ENCODE measurements around the gene ARHGAP22.
"Not testable (repeated sequence)": the region's sequence is repeated elsewhere in the genome, so short reads cannot be mapped to it uniquely, and the experiment has no call there.

The ARHGAP22 gene

GRCh38 chr10:48444861-48445841 lies 159.7 kb downstream of the ARHGAP22 start:
- DNase-seq, result peak; percentile 13

DNA sequence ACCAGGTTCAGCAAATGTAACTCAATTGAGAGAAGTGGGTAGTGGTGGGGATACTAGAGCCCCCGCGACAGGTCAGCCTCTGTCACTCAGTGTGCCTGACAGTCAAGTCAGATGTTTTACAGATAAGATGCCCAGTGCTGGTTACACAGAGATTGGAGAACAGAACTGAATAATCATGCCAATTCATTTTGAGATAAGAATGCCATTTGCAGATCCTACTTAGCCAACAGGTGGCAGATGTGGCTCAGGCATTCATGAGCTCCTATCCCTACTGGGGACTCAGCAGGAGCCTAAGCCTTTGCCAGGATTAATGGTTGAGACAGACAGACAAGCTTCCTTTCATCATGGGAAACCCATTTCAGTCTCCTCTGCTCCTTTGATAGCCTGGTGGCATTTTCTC lies 160.6 kb downstream of the ARHGAP22 start:
- DNase-seq, result peak; percentile 32

DNA sequence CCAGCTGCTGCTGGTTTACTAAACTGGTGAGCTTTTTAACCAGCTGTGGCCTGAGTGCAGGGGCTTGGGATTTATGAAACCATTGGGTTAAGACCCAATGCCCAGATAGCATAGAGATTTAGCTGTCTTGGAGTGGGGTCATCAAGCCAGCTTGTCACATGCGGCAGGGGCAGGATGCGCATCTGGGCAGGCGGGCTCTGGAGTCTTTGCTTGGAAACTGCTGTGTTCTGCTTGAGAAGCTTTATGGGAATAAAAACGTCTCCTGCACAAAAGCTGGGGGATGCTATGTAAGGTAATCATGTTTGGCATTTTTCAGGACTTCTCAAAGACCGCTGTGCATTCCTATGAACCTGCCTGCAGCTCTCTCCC lies 162.1 kb downstream of the ARHGAP22 start:
- DNase-seq, result no peak

GRCh38 chr10:48442090-48442808 lies 162.6 kb downstream of the ARHGAP22 start:
- no peak for DNase-seq

- no peak for DNase-seq
Measured at GRCh38 chr10:48440771-48441170, 164.1 kb downstream of the ARHGAP22 start.

DNA sequence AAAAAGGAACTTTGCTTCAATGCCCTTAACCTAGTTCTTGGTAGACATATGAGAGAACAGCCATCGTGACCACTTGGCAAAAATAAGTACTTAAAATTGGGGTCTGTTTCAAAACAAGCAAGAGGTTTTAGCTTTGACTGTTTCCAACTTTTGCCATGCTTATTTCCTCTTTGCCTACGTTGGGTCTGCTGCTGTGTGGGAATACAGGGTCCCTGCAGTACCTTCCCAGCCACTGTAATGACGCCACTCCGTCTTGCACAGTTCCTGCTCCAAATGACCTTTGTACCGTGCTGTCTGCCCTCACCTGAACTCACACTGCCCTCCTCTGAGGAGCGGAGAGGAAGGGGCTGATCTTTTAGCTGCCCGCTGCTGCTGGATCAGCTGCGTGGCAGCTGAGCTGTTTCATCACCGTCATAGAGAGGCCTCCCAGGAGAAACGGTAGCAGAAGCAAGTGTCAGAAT lies 165.3 kb downstream of the ARHGAP22 start:
- no peak for DNase-seq

GRCh38 chr10:48439031-48439430 lies 165.8 kb downstream of the ARHGAP22 start:
- no peak for DNase-seq

GRCh38 chr10:48437546-48437945 lies 167.3 kb downstream of the ARHGAP22 start:
- no peak for DNase-seq

DNA sequence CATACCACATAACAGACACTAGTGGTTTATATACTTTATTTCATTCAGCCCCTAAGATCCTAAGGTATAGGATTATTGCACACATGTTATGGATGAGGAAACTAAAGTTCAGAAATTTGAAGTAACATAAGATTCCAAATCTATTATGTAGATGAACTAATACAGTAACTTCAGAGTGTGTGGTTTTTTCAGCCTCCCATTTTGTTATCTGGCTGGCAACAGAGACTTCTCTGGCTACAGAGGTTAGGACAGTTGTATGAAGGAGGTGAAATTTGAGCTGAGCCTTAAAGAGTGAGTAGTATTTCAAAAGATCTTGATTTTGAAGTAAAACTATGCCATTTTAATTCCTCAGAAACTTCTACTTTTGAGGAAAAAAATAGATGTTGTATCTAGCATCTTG lies 173.0 kb downstream of the ARHGAP22 start:
- no peak for DNase-seq

- DNase-seq, result no peak
Measured at GRCh38 chr10:48430402-48430993, 174.4 kb downstream of the ARHGAP22 start.

- no peak for DNase-seq
Measured at GRCh38 chr10:48429309-48429708, 175.6 kb downstream of the ARHGAP22 start.

DNA sequence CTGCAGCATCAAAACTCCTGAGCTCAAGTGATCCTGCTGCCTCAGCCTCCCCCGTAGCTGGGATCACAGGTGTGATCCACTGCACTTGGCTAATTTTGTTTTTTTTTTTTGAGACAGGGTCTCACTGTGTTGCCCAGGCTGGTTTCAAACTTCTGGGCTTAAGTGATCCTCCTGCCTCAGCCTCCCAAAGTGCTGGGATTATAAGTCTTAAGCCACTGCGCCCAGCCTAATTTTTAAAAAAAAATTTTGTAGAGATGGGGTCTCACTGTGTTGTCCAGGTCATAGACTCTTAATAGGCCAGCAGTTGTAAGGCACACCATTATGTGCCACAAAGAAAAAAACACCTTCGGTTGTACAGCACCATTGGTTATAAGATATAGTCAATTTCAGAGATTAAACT lies 176.0 kb downstream of the ARHGAP22 start:
- no peak for DNase-seq

- no peak for DNase-seq
Measured at GRCh38 chr10:48423884-48424283, 181.0 kb downstream of the ARHGAP22 start.

- not testable (repeated sequence) for DNase-seq
Measured at GRCh38 chr10:48421862-48422261, 183.0 kb downstream of the ARHGAP22 start.

DNA sequence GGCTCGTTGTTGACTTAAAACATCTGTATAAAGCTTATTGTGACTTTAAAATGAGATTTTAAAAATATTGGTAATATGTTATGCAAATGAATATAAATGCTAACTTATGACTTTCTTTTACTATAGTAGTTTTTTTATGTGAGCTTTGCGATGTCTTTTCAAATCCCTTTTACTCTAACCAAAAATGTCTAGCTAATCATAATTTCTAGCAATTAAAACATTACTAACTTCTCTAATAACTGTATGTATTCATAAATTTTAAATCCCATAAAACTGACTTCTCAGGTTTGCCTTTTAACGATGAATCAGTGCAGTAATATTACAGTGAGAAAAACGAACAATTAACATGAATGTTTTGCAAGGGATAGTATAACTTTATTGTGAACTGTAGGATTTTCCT lies 185.2 kb downstream of the ARHGAP22 start:
- no peak for DNase-seq

DNA sequence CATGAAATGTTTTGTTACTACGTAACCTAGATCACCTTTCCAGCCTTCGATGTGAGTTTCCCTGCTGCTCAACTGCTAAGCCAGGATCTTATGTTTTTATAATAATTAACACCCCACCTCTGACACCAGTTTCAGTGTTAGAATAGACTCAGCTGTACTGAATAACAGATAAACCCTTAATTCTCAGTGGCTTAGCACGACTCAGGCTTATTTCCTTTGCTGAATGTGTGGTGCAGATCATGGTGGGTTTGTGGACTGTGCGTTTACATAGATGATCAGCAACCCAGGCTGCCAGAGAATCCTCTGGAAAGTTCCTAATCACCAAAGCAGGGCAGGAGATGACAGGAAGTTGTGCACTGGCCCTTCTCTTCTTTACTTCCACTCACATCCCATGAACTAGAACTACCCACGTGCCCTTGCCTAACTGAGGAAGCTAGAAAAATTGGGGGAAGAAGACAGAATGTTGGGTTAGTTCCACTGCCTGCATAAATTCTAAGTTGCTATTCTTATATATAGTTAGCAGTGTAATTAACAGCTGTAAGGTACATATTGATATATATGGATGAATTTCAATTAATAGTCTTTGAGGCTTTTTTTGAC lies 186.6 kb downstream of the ARHGAP22 start:
- no peak for DNase-seq

DNA sequence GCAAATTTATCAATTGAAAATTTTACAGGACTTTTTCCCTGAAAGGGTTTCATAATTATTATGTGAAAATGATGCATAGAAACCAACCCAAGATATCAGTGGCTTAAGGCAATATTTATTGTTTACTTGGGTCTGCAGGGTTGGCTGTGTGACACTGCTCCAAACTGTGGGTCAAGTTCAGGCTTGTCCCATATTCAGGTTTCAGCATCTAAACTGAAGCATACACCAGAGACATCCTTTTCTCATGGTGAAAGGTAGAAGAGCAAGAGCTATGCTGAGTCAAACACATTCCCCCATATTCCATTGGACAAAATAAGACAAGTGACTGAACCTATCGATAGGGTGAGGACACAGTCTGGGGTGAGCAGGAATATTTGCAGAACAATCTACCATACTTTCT lies 187.5 kb downstream of the ARHGAP22 start:
- no peak for DNase-seq

- no peak for DNase-seq
Measured at GRCh38 chr10:48416584-48417232, 188.2 kb downstream of the ARHGAP22 start.

GRCh38 chr10:48414778-48415177 lies 190.1 kb downstream of the ARHGAP22 start:
- no peak for DNase-seq

GRCh38 chr10:48414160-48414559 lies 190.7 kb downstream of the ARHGAP22 start:
- DNase-seq, result no peak

DNA sequence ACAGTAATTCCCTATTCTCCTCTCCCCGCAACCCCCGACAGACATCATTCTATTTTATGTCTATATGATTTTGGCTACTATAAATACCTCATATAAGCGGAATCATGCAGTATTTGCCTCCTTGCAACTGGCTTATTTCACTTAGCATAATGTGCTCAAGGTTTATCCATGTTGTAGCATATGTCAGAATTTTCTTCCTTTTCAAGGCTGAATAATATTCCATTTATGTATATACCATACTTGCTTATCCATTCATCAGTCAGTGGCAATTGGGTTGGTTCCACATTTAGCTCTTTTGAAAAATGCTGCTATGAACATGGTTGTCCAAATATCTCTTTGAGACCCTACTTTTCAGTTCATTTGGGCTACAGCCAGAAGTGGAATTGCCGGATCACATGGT lies 191.9 kb downstream of the ARHGAP22 start:
- DNase-seq, result no peak

GRCh38 chr10:48412081-48412480 lies 192.8 kb downstream of the ARHGAP22 start:
- no peak for DNase-seq

- no peak for DNase-seq
Measured at GRCh38 chr10:48411510-48411909, 193.4 kb downstream of the ARHGAP22 start.
